IPS-15b (cell line): ENCODE results near the gene REG3A.

Experiments used
- H3K27me3 ChIP-seq: one replicate; pipeline ENCODE4 v1.6.1; 2013; ENCODE audit warnings: low read length; ENCODE audit not compliant: control insufficient read depth, insufficient read depth
- H3K36me3 ChIP-seq: one replicate; pipeline ENCODE4 v1.6.1; 2013; ENCODE audit warnings: low read length; ENCODE audit not compliant: control insufficient read depth, insufficient read depth
- H3K4me1 ChIP-seq: one replicate; pipeline ENCODE4 v1.6.1; 2013; ENCODE audit warnings: mild to moderate bottlenecking, low read length; ENCODE audit not compliant: control insufficient read depth, insufficient read depth
- H3K4me3 ChIP-seq: one replicate; pipeline ENCODE4 v1.5.1; 2013; ENCODE audit warnings: low read depth, low read length
- H3K9ac ChIP-seq: one replicate; pipeline ENCODE4 v1.6.1; 2013; ENCODE audit warnings: low read depth, mild to moderate bottlenecking, low read length
- H3K9me3 ChIP-seq: one replicate; pipeline ENCODE4 v1.6.1; 2013; ENCODE audit warnings: mild to moderate bottlenecking, low read length; ENCODE audit not compliant: control insufficient read depth, insufficient read depth

The REG3A gene

DNA sequence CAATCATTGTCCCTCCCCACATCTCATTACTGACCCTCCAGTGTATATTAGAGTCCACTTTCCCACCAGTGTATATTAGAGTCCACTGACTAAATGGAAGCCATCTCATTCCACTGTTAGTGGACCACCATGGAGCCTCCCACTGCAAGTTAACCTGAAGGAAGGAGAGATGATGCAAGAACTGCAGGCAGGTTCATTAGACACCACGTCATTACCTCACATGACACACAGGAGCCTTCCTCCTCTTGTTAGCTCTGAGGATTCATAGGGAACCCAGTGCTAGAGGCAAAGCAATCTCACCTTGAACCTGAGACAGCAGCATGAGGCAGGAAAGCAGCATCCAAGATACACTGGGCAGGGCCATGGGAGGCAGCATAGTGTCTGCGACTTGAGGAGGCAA is 523 bp downstream of the REG3A start:
- H3K4me3 ChIP-seq = no peak overlapping the region
- no peaks in the 10 kb centered on the region for H3K27me3 ChIP-seq
- H3K9me3 ChIP-seq = no peaks in the 10 kb centered on the region
- H3K4me1 ChIP-seq = no peaks in the 10 kb centered on the region
- no peaks in the 10 kb centered on the region for H3K36me3 ChIP-seq
- no peak overlapping the region for H3K9ac ChIP-seq

DNA sequence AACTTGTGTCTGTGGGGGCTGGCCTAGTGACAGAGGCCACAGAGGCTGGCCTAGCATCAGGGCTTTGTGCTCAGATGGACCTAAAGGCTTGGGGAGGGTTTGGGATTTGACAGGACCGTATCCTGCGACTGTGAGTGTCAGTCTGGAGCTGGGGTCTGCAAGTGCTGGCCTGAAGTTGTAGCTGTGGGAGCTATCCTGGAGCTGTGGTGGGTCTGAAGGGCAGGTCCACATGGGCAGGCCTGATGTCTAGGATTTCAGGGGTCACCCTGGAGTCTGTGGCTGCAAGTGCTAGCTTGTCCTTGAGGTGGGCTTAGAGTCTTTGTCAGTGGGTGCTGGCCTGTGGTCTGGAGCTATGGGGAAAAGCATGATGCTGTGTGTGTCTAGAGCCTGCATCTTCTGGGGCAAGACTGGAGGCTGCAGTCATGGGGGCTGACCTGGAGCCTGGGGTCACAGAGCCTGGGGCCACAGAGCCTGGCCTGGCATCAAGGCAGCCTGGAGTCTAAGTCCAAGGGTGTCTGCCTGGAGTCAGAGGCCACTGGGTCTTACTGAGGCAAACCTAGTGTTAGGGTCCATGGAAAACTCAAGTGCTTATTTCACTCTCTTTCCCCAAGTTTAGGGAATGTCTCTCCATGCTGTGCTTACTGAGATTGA is 3.6 kb downstream of the REG3A start:
- no peak overlapping the region for H3K9ac ChIP-seq
- H3K4me3 ChIP-seq = no peak overlapping the region
- H3K27me3 ChIP-seq = no peaks in the 10 kb centered on the region
- no peaks in the 10 kb centered on the region for H3K36me3 ChIP-seq
- H3K9me3 ChIP-seq = no peaks in the 10 kb centered on the region
- no peaks in the 10 kb centered on the region for H3K4me1 ChIP-seq

DNA sequence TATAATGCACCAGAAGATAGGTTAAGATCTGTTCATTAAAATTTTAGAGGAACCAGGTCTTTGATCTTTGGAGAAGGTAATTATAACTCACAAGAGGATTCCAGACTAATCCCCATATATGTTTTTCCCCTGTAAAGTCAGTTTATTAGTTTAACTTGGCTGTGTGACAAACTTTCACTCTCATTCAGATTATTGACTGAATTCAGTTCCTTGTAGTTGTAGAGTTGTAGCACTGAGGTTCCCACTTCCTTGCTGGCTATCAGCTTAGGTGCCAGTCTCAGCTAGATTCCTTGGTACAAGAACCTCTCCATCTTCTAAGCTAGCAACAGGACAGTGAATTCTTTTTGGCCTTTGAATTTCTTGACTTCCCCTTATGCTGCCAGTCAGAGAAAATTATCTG is 20.1 kb downstream of the REG3A start:
- Histone ChIP-seq H3K27me3 (no peaks in the 10 kb centered on the region), H3K4me1 (no peaks in the 10 kb centered on the region), H3K36me3 (no peaks in the 10 kb centered on the region), H3K4me3 (no peak overlapping the region), H3K9ac (no peak overlapping the region), H3K9me3 (no peaks in the 10 kb centered on the region)

DNA sequence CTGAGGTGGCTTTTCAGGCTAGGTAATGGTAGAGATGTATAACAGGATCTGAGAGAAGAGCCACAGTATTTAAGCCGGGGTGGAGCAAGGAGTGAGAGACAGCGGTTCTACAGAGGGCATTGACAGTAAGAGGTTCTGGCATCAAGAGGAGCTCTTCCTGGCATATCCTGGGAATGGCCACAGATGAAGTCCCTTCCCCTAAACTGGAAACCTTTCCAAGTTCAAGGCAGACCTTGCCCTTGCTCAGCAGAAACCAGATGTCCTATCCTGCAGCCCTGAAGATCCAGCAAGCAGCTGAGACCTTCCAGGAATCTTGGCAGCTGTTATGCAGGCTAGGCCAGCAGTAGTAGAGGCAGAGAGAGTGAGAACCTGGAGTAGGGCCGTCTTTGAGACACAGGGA is 21.2 kb downstream of the REG3A start:
- H3K27me3 ChIP-seq = no peaks in the 10 kb centered on the region
- H3K9ac ChIP-seq = no peak overlapping the region
- no peak overlapping the region for H3K4me3 ChIP-seq
- H3K9me3 ChIP-seq = no peaks in the 10 kb centered on the region
- H3K4me1 ChIP-seq = no peaks in the 10 kb centered on the region
- no peaks in the 10 kb centered on the region for H3K36me3 ChIP-seq

GRCh38 chr2:79131687-79132086 is 27.9 kb downstream of the REG3A start:
- Histone ChIP-seq H3K9me3 (no peaks in the 10 kb centered on the region), H3K36me3 (no peaks in the 10 kb centered on the region), H3K27me3 (no peaks in the 10 kb centered on the region), H3K4me1 (no peaks in the 10 kb centered on the region), H3K4me3 (no peak overlapping the region), H3K9ac (no peak overlapping the region)

DNA sequence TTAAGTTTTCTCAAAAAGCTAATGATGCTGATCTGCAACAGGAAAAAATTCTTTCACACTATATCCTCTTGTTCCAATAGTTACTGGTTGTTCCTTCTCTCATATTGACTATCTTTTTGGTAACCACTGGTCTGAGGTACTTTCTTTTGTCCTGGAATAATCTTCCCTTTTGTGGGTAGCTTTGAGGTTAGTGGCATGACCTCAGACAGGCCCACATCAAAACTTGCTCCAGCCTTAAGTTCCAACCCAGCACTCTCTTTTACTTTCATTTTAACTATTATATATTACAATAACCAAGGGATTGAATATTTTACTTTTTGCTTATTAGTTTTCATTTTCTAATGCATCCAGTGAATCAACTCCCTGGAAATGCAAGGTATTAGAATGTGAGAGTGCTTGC is 29.7 kb downstream of the REG3A start:
- Histone ChIP-seq H3K9me3 (no peaks in the 10 kb centered on the region), H3K9ac (no peak overlapping the region), H3K4me1 (no peaks in the 10 kb centered on the region), H3K36me3 (no peaks in the 10 kb centered on the region), H3K27me3 (no peaks in the 10 kb centered on the region), H3K4me3 (no peak overlapping the region)

- no peaks in the 10 kb centered on the region for H3K27me3 ChIP-seq
These were observed 30.3 kb downstream of the REG3A start for GRCh38 chr2:79129260-79129659.

GRCh38 chr2:79128406-79128805 is 31.1 kb downstream of the REG3A start:
- H3K36me3 ChIP-seq = no peaks in the 10 kb centered on the region
- no peaks in the 10 kb centered on the region for H3K9me3 ChIP-seq
- H3K9ac ChIP-seq = no peak overlapping the region
- no peaks in the 10 kb centered on the region for H3K4me1 ChIP-seq
- H3K27me3 ChIP-seq = no peaks in the 10 kb centered on the region
- H3K4me3 ChIP-seq = no peak overlapping the region

More at GRCh38 chr2:79129260-79129659, 30.3 kb downstream of the REG3A start:
- no peak overlapping the region for H3K4me3 ChIP-seq
- no peaks in the 10 kb centered on the region for H3K4me1 ChIP-seq
- H3K9me3 ChIP-seq = no peaks in the 10 kb centered on the region
- no peak overlapping the region for H3K9ac ChIP-seq
- H3K36me3 ChIP-seq = no peaks in the 10 kb centered on the region

- Histone ChIP-seq H3K9ac (no peak overlapping the region), H3K9me3 (no peaks in the 10 kb centered on the region), H3K4me3 (no peak overlapping the region), H3K4me1 (no peaks in the 10 kb centered on the region), H3K27me3 (no peaks in the 10 kb centered on the region), H3K36me3 (no peaks in the 10 kb centered on the region)
These were observed 33.9 kb downstream of the REG3A start for GRCh38 chr2:79125721-79125985.

- Histone ChIP-seq H3K36me3 (no peaks in the 10 kb centered on the region), H3K9ac (no peak overlapping the region), H3K4me1 (no peaks in the 10 kb centered on the region), H3K9me3 (no peaks in the 10 kb centered on the region), H3K4me3 (no peak overlapping the region), H3K27me3 (no peaks in the 10 kb centered on the region)
These were observed 34.4 kb downstream of the REG3A start for GRCh38 chr2:79124907-79125720.

GRCh38 chr2:79122676-79123075 is 36.9 kb downstream of the REG3A start:
- no peak overlapping the region for H3K9ac ChIP-seq
- H3K4me3 ChIP-seq = no peak overlapping the region
- no peaks in the 10 kb centered on the region for H3K27me3 ChIP-seq
- H3K36me3 ChIP-seq = no peaks in the 10 kb centered on the region
- no peaks in the 10 kb centered on the region for H3K4me1 ChIP-seq
- no peaks in the 10 kb centered on the region for H3K9me3 ChIP-seq

DNA sequence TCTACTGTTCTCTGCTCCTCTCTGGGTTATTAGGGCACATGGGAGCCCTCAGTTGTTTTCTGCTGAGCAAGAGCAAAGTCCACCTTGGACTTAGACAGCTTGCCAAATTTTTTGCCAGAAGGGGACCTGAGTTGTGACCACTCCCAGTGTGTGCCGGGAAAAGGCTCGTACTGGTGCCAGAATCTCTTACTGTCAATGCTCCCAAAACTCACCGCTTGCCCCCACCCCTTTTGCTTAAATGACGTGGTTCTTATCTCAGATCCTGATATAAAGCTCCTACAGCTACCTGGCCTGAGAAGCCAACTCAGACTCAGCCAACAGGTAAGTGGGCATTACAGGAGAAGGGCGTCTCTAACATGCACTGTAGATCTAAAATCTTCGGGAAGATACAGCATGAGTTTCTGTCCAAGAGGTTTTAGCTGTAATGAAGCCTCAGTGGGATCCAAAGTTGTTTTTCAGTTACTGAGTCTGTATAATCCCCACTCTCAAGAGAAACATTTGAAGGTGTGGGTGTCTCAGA is 39.3 kb downstream of the REG3A start, which contains the start of gene REG1A:
Gene REG1A, plus strand, starts transcription at position 295 of the 520 bp plus-strand sequence. CDS start 374 bp downstream, outside the sequence.
- no peaks in the 10 kb centered on the region for H3K9me3 ChIP-seq
- no peak within 1 kb of the TSS for H3K9ac ChIP-seq
- no peaks in the 10 kb centered on the region for H3K36me3 ChIP-seq
- H3K27me3 ChIP-seq = no peaks in the 10 kb centered on the region
- H3K4me1 ChIP-seq = no peaks in the 10 kb centered on the region
- no peak within 1 kb of the TSS for H3K4me3 ChIP-seq
